ENCODE results near the gene FBXL4. TPM values are rescaled to one million over a fixed set of nuclear protein-coding genes. Genes with fewer than 3 reads are reported as not detected.

The FBXL4 gene
- total RNA-seq, 1 experiment from 2014 or later: 15.1 TPM

- POLR2A ChIA-PET (ENCODE audit: unreplicated experiment): no interaction called here
- no peak overlapping the region for H3K4me2 ChIP-seq
- intact Hi-C loops (cut with micrococcal nuclease; ENCODE audit: unreplicated experiment): loop anchor here (10.0 kb wide), 1 partner anchor 796 kb away; no protein-coding TSS in a partner anchor
These were observed 106.7 kb downstream of the FBXL4 start for GRCh38 chr6:98840996-98841513.

GRCh38 chr6:98840385-98840784 lies 107.4 kb downstream of the FBXL4 start:
- ChIA-PET CTCF (no interaction called here), POLR2A (ENCODE audit: unreplicated experiment) (no interaction called here)
- DNase-seq: no peak
- H3F3A ChIP-seq (ENCODE audit: insufficient read depth, low read depth): no peaks in the 10 kb centered on the region
- H4K20me1 ChIP-seq (ENCODE audit: insufficient read depth): no peaks in the 10 kb centered on the region
- no peak overlapping the region for H3K27ac ChIP-seq
- H2AFZ ChIP-seq: no peak overlapping the region
- no peaks in the 10 kb centered on the region for H3K9me3 ChIP-seq (ENCODE audit: insufficient read depth, low read depth)
- no peak overlapping the region for H3K4me2 ChIP-seq
- H3K79me2 ChIP-seq (ENCODE audit: low read depth): no peaks in the 10 kb centered on the region
- H3K4me3 ChIP-seq: no peak overlapping the region
- intact Hi-C loops (cut with micrococcal nuclease; ENCODE audit: unreplicated experiment): loop anchor here (10.0 kb wide), 1 partner anchor 796 kb away; no protein-coding TSS in a partner anchor
- no TSS peak for BruUV-seq (replicated peaks)
- no peaks in the 10 kb centered on the region for H3K4me1 ChIP-seq (replicated peaks; ENCODE audit: insufficient read depth)
- H3K9me2 ChIP-seq (ENCODE audit: insufficient read depth): no peaks in the 10 kb centered on the region
- TF ChIP-seq CTCF (conservative IDR thresholded peaks at IDR 0.05): no peak
- no peak for TF ChIP-seq EZH2 (IDR thresholded peaks at IDR 0.05; ENCODE audit: low read depth)
- no peaks in the 10 kb centered on the region for H3K36me3 ChIP-seq (ENCODE audit: low read depth)
- no peaks in the 10 kb centered on the region for H3K27me3 ChIP-seq (ENCODE audit: insufficient read depth, low read depth)

More at GRCh38 chr6:98840996-98841513, 106.7 kb downstream of the FBXL4 start:
- Histone ChIP-seq H3F3A (ENCODE audit: insufficient read depth, low read depth) (no peaks in the 10 kb centered on the region), H3K9me3 (ENCODE audit: insufficient read depth, low read depth) (no peaks in the 10 kb centered on the region), H3K79me2 (ENCODE audit: low read depth) (no peaks in the 10 kb centered on the region), H3K4me1 (replicated peaks; ENCODE audit: insufficient read depth) (no peaks in the 10 kb centered on the region), H3K27ac (no peak overlapping the region), H3K27me3 (ENCODE audit: insufficient read depth, low read depth) (no peaks in the 10 kb centered on the region), H3K36me3 (ENCODE audit: low read depth) (no peaks in the 10 kb centered on the region), H2AFZ (no peak overlapping the region), H4K20me1 (ENCODE audit: insufficient read depth) (no peaks in the 10 kb centered on the region), H3K9me2 (ENCODE audit: insufficient read depth) (no peaks in the 10 kb centered on the region), H3K4me3 (no peak overlapping the region)
- CTCF ChIA-PET: no interaction called here
- TF ChIP-seq EZH2 (IDR thresholded peaks at IDR 0.05; ENCODE audit: low read depth) (no peak), CTCF (conservative IDR thresholded peaks at IDR 0.05) (no peak)
- DNase-seq: no peak
- no TSS peak for BruUV-seq (replicated peaks)

GRCh38 chr6:98839781-98840361 lies 107.9 kb downstream of the FBXL4 start:
- no peak for DNase-seq
- BruUV-seq (replicated peaks): no TSS peak
- TF ChIP-seq CTCF (conservative IDR thresholded peaks at IDR 0.05) (peak; percentile 34; the same call in 1 of the 2 replicates), EZH2 (IDR thresholded peaks at IDR 0.05; ENCODE audit: low read depth) (no peak)
- Histone ChIP-seq H3K9me2 (ENCODE audit: insufficient read depth) (no peaks in the 10 kb centered on the region), H2AFZ (no peak overlapping the region), H4K20me1 (ENCODE audit: insufficient read depth) (no peaks in the 10 kb centered on the region), H3K9me3 (ENCODE audit: insufficient read depth, low read depth) (no peaks in the 10 kb centered on the region), H3F3A (ENCODE audit: insufficient read depth, low read depth) (no peaks in the 10 kb centered on the region), H3K4me3 (no peak overlapping the region), H3K27ac (no peak overlapping the region), H3K27me3 (ENCODE audit: insufficient read depth, low read depth) (no peaks in the 10 kb centered on the region), H3K4me1 (replicated peaks; ENCODE audit: insufficient read depth) (no peaks in the 10 kb centered on the region), H3K4me2 (no peak overlapping the region), H3K36me3 (ENCODE audit: low read depth) (no peaks in the 10 kb centered on the region), H3K79me2 (ENCODE audit: low read depth) (no peaks in the 10 kb centered on the region)
- CTCF ChIA-PET: no interaction called here
- POLR2A ChIA-PET (ENCODE audit: unreplicated experiment): no interaction called here
- intact Hi-C loops (cut with micrococcal nuclease; ENCODE audit: unreplicated experiment): loop anchor here (10.0 kb wide), 1 partner anchor 795 kb away; no protein-coding TSS in a partner anchor
